HEK293 (cell line): Measurements from ENCODE around the gene ADRM1.

Source experiments
- GFI1B ChIP-seq: fragments of 450-650 bp; formaldehyde crosslinking; IDR thresholded peaks from 2 replicates; pipeline ENCODE4 v1.5.1; 2016; ENCODE audit warnings: missing biosample characterization, missing genetic modification characterization
- GLIS2 ChIP-seq: fragments of 450-650 bp; formaldehyde crosslinking; IDR thresholded peaks from 2 replicates; pipeline ENCODE4 v1.5.1; 2016; ENCODE audit warnings: missing biosample characterization, missing genetic modification characterization
- IKZF3 ChIP-seq: fragments of 450-650 bp; IDR thresholded peaks from 2 replicates; pipeline ENCODE4 v1.5.0; 2018; ENCODE audit warnings: missing biosample characterization, mild to moderate bottlenecking, missing genetic modification characterization, moderate library complexity
- PRDM1 ChIP-seq: fragments of 450-650 bp; formaldehyde crosslinking; IDR thresholded peaks from 2 replicates; pipeline ENCODE4; 2016; ENCODE audit warnings: missing biosample characterization, missing genetic modification characterization
- SALL2 ChIP-seq: fragments of 450-650 bp; formaldehyde crosslinking; IDR thresholded peaks from 2 replicates; pipeline ENCODE4 v1.5.0; 2017; ENCODE audit warnings: missing biosample characterization, mild to moderate bottlenecking, missing genetic modification characterization, borderline replicate concordance
- SETDB1 ChIP-seq: IDR thresholded peaks from one replicate; pipeline ENCODE4 v1.6.1; 2017; ENCODE audit warnings: mild to moderate bottlenecking, low read length, moderate library complexity, mixed read lengths; ENCODE audit not compliant: insufficient read length
- TRIM28 ChIP-seq: IDR thresholded peaks from 2 replicates; pipeline ENCODE4 v1.6.1; 2011; ENCODE audit warnings: low read length, control low read depth, borderline replicate concordance
- ZBTB8A ChIP-seq: fragments of 450-650 bp; formaldehyde crosslinking; IDR thresholded peaks from 2 replicates; pipeline ENCODE4 v1.5.1; 2016; ENCODE audit warnings: missing biosample characterization, missing genetic modification characterization
- ZNF112 ChIP-seq: fragments of 450-650 bp; formaldehyde crosslinking; IDR thresholded peaks from 2 replicates; pipeline ENCODE4 v1.5.0; 2017; ENCODE audit warnings: missing biosample characterization, missing genetic modification characterization
- ZNF114 ChIP-seq: fragments of 450-650 bp; formaldehyde crosslinking; IDR thresholded peaks from 2 replicates; pipeline ENCODE4 v1.5.0; 2017; ENCODE audit warnings: missing biosample characterization, missing genetic modification characterization
- ZNF146 ChIP-seq: fragments of 450-650 bp; formaldehyde crosslinking; IDR thresholded peaks from 2 replicates; pipeline ENCODE4 v1.5.1; 2016; ENCODE audit warnings: missing biosample characterization, missing genetic modification characterization
- ZNF16 ChIP-seq: fragments of 450-650 bp; formaldehyde crosslinking; IDR thresholded peaks from 2 replicates; pipeline ENCODE4 v1.5.1; 2016; ENCODE audit warnings: low read depth, missing biosample characterization, missing genetic modification characterization
- ZNF202 ChIP-seq: fragments of 450-650 bp; formaldehyde crosslinking; IDR thresholded peaks from 2 replicates; pipeline ENCODE4 v1.5.1; 2016; ENCODE audit warnings: missing biosample characterization, missing genetic modification characterization, borderline replicate concordance
- ZNF223 ChIP-seq: fragments of 450-650 bp; formaldehyde crosslinking; IDR thresholded peaks from 2 replicates; pipeline ENCODE4 v1.5.1; 2016; ENCODE audit warnings: missing biosample characterization, missing genetic modification characterization
- ZNF239 ChIP-seq: fragments of 450-650 bp; formaldehyde crosslinking; IDR thresholded peaks from 2 replicates; pipeline ENCODE4 v1.5.1; 2016; ENCODE audit warnings: missing biosample characterization, missing genetic modification characterization
- ZNF426 ChIP-seq: fragments of 450-650 bp; formaldehyde crosslinking; IDR thresholded peaks from 2 replicates; pipeline ENCODE4 v1.5.1; 2017; ENCODE audit warnings: missing biosample characterization, missing genetic modification characterization, mild to moderate bottlenecking, inconsistent platforms, moderate library complexity
- ZNF529 ChIP-seq: fragments of 450-650 bp; formaldehyde crosslinking; IDR thresholded peaks from 2 replicates; pipeline ENCODE4 v1.5.1; 2017; ENCODE audit warnings: missing genetic modification characterization, missing biosample characterization; ENCODE audit not compliant: insufficient replicate concordance
- ZNF561 ChIP-seq: fragments of 450-650 bp; IDR thresholded peaks from 2 replicates; pipeline ENCODE4 v1.5.1; 2018; ENCODE audit warnings: missing biosample characterization, missing genetic modification characterization, borderline replicate concordance
- ZNF785 ChIP-seq: fragments of 450-650 bp; formaldehyde crosslinking; IDR thresholded peaks from 2 replicates; pipeline ENCODE4 v1.5.1; 2016; ENCODE audit warnings: missing biosample characterization, missing genetic modification characterization
- ZNF791 ChIP-seq: fragments of 450-650 bp; formaldehyde crosslinking; IDR thresholded peaks from 2 replicates; pipeline ENCODE4 v1.5.1; 2016; ENCODE audit warnings: missing biosample characterization, missing genetic modification characterization
- ZNF792 ChIP-seq: fragments of 450-650 bp; formaldehyde crosslinking; IDR thresholded peaks from 2 replicates; pipeline ENCODE4 v1.5.1; 2016; ENCODE audit warnings: missing biosample characterization, missing genetic modification characterization
- ZNF837 ChIP-seq: fragments of 450-650 bp; formaldehyde crosslinking; IDR thresholded peaks from 2 replicates; pipeline ENCODE4 v1.5.1; 2016; ENCODE audit warnings: missing biosample characterization, missing genetic modification characterization
- ZSCAN16 ChIP-seq: fragments of 450-650 bp; formaldehyde crosslinking; IDR thresholded peaks from 2 replicates; pipeline ENCODE4 v1.5.1; 2016; ENCODE audit warnings: missing biosample characterization, missing genetic modification characterization
- ZSCAN23 ChIP-seq: fragments of 450-650 bp; formaldehyde crosslinking; IDR thresholded peaks from 2 replicates; pipeline ENCODE4 v1.5.1; 2016; ENCODE audit warnings: missing biosample characterization, missing genetic modification characterization
- TF ChIP-seq, protein P1 (sequence below): fragments of 450-650 bp; formaldehyde crosslinking; IDR thresholded peaks from 2 replicates; pipeline ENCODE4 v1.5.1; 2016; ENCODE audit warnings: missing biosample characterization, missing genetic modification characterization
- TF ChIP-seq, protein P2 (sequence below): fragments of 450-650 bp; IDR thresholded peaks from 2 replicates; pipeline ENCODE4 v1.5.1; 2018; ENCODE audit warnings: missing biosample characterization, mild to moderate bottlenecking, missing genetic modification characterization
- TF ChIP-seq, protein P3 (sequence below): fragments of 450-650 bp; formaldehyde crosslinking; IDR thresholded peaks from 2 replicates; pipeline ENCODE4 v1.5.1; 2016; ENCODE audit warnings: missing biosample characterization, missing genetic modification characterization
- TF ChIP-seq, protein P4 (sequence below): fragments of 450-650 bp; formaldehyde crosslinking; conservative IDR thresholded peaks from 2 replicates; pipeline ENCODE4 v1.5.1; 2016; ENCODE audit warnings: low read depth, missing biosample characterization, missing genetic modification characterization
- TF ChIP-seq, protein P5 (sequence below): fragments of 450-650 bp; formaldehyde crosslinking; IDR thresholded peaks from 2 replicates; pipeline ENCODE4 v1.5.1; 2017; ENCODE audit warnings: missing biosample characterization, missing genetic modification characterization

Gene ADRM1

DNA sequence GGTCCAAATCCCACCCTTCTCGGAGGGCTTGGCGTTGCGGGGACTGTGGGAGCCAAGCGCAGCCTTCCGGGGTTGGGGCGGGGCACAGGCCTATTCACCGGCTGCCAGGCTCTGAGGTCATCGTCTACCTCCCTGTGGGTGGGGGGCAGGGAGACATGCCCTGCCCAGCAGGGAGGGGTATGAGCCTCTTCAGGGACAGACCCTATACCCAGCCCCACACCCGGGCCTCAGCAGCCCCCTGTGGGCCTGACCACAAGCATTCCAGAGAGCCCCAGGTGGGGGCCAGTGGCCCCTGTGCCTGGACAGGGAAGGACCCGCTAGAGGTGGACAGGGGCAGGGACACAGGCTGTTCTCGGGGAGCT is 52.7 kb downstream of the ADRM1 start (continued):
- no peak for TF ChIP-seq ZSCAN23 (tag by site-specific recombination)
- no peak for TF ChIP-seq ZNF426 (tag by site-specific recombination)
- no peak for TF ChIP-seq ZNF146
- no peak for TF ChIP-seq SALL2
- TF ChIP-seq, protein P1, sequence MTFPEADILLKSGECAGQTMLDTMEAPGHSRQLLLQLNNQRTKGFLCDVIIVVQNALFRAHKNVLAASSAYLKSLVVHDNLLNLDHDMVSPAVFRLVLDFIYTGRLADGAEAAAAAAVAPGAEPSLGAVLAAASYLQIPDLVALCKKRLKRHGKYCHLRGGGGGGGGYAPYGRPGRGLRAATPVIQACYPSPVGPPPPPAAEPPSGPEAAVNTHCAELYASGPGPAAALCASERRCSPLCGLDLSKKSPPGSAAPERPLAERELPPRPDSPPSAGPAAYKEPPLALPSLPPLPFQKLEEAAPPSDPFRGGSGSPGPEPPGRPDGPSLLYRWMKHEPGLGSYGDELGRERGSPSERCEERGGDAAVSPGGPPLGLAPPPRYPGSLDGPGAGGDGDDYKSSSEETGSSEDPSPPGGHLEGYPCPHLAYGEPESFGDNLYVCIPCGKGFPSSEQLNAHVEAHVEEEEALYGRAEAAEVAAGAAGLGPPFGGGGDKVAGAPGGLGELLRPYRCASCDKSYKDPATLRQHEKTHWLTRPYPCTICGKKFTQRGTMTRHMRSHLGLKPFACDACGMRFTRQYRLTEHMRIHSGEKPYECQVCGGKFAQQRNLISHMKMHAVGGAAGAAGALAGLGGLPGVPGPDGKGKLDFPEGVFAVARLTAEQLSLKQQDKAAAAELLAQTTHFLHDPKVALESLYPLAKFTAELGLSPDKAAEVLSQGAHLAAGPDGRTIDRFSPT (tag by site-specific recombination), result no peak
- TF ChIP-seq ZNF202 (tag by site-specific recombination), result no peak
- TF ChIP-seq ZNF791 (tag by site-specific recombination), result no peak
- TF ChIP-seq SETDB1, result no peak
- no peak for TF ChIP-seq ZSCAN16 (tag by site-specific recombination)
- TF ChIP-seq TRIM28, result no peak
- no peak for TF ChIP-seq IKZF3 (tag by site-specific recombination)
- TF ChIP-seq ZNF529 (tag by site-specific recombination), result no peak
- no peak for TF ChIP-seq PRDM1
- TF ChIP-seq, protein P2, sequence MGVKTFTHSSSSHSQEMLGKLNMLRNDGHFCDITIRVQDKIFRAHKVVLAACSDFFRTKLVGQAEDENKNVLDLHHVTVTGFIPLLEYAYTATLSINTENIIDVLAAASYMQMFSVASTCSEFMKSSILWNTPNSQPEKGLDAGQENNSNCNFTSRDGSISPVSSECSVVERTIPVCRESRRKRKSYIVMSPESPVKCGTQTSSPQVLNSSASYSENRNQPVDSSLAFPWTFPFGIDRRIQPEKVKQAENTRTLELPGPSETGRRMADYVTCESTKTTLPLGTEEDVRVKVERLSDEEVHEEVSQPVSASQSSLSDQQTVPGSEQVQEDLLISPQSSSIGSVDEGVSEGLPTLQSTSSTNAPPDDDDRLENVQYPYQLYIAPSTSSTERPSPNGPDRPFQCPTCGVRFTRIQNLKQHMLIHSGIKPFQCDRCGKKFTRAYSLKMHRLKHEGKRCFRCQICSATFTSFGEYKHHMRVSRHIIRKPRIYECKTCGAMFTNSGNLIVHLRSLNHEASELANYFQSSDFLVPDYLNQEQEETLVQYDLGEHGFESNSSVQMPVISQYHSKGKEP, result no peak
- TF ChIP-seq, protein P3, sequence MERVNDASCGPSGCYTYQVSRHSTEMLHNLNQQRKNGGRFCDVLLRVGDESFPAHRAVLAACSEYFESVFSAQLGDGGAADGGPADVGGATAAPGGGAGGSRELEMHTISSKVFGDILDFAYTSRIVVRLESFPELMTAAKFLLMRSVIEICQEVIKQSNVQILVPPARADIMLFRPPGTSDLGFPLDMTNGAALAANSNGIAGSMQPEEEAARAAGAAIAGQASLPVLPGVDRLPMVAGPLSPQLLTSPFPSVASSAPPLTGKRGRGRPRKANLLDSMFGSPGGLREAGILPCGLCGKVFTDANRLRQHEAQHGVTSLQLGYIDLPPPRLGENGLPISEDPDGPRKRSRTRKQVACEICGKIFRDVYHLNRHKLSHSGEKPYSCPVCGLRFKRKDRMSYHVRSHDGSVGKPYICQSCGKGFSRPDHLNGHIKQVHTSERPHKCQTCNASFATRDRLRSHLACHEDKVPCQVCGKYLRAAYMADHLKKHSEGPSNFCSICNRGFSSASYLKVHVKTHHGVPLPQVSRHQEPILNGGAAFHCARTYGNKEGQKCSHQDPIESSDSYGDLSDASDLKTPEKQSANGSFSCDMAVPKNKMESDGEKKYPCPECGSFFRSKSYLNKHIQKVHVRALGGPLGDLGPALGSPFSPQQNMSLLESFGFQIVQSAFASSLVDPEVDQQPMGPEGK, result peak; percentile 66; the same call in 1 of the 2 replicates
- no peak for TF ChIP-seq ZNF239 (tag by site-specific recombination)
- TF ChIP-seq ZNF792 (tag by site-specific recombination), result no peak
- TF ChIP-seq ZNF112 (tag by site-specific recombination), result no peak
- no peak for TF ChIP-seq ZNF785 (tag by site-specific recombination)
- TF ChIP-seq ZNF16 (tag by site-specific recombination), result no peak
- no peak for TF ChIP-seq ZNF223 (tag by site-specific recombination)
- TF ChIP-seq ZNF114 (tag by site-specific recombination), result no peak
- TF ChIP-seq, protein P4, sequence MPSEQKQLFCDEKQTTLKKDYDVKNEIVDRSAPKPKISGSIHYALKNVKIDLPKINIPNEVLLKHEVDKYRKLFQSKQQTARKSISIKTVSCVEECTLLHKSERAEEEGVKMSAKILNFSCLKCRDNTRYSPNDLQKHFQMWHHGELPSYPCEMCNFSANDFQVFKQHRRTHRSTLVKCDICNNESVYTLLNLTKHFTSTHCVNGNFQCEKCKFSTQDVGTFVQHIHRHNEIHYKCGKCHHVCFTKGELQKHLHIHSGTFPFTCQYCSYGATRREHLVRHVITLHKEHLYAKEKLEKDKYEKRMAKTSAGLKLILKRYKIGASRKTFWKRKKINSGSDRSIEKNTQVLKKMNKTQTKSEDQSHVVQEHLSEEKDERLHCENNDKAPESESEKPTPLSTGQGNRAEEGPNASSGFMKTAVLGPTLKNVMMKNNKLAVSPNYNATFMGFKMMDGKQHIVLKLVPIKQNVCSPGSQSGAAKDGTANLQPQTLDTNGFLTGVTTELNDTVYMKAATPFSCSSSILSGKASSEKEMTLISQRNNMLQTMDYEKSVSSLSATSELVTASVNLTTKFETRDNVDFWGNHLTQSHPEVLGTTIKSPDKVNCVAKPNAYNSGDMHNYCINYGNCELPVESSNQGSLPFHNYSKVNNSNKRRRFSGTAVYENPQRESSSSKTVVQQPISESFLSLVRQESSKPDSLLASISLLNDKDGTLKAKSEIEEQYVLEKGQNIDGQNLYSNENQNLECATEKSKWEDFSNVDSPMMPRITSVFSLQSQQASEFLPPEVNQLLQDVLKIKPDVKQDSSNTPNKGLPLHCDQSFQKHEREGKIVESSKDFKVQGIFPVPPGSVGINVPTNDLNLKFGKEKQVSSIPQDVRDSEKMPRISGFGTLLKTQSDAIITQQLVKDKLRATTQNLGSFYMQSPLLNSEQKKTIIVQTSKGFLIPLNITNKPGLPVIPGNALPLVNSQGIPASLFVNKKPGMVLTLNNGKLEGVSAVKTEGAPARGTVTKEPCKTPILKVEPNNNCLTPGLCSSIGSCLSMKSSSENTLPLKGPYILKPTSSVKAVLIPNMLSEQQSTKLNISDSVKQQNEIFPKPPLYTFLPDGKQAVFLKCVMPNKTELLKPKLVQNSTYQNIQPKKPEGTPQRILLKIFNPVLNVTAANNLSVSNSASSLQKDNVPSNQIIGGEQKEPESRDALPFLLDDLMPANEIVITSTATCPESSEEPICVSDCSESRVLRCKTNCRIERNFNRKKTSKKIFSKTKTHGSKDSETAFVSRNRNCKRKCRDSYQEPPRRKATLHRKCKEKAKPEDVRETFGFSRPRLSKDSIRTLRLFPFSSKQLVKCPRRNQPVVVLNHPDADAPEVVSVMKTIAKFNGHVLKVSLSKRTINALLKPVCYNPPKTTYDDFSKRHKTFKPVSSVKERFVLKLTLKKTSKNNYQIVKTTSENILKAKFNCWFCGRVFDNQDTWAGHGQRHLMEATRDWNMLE (tag by site-specific recombination), result no peak
- TF ChIP-seq ZNF561 (tag by site-specific recombination), result no peak
- no peak for TF ChIP-seq ZBTB8A (tag by site-specific recombination)
- TF ChIP-seq, protein P5, sequence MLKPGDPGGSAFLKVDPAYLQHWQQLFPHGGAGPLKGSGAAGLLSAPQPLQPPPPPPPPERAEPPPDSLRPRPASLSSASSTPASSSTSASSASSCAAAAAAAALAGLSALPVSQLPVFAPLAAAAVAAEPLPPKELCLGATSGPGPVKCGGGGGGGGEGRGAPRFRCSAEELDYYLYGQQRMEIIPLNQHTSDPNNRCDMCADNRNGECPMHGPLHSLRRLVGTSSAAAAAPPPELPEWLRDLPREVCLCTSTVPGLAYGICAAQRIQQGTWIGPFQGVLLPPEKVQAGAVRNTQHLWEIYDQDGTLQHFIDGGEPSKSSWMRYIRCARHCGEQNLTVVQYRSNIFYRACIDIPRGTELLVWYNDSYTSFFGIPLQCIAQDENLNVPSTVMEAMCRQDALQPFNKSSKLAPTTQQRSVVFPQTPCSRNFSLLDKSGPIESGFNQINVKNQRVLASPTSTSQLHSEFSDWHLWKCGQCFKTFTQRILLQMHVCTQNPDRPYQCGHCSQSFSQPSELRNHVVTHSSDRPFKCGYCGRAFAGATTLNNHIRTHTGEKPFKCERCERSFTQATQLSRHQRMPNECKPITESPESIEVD (tag by site-specific recombination), result no peak
- TF ChIP-seq ZNF837, result no peak
- TF ChIP-seq GFI1B (tag by site-specific recombination), result no peak
- TF ChIP-seq GLIS2 (tag by site-specific recombination), result peak; percentile 61
